Effector memory CD8-positive, alpha-beta T cell (primary cell): ENCODE results near the gene FSD1.

Experiments
- ATAC-seq: fragments of 150-1000 bp; cut with Tn5 transposase; replicated peaks from 2 replicates; pipeline ENCODE4 v1.10.0; 2021; ENCODE audit warnings: mild to moderate bottlenecking, moderate library complexity
- DNase-seq, 3 experiments: peaks; one replicate each; pipeline ENCODE4 v3.0.0; 2021
- H3K27ac Mint-ChIP-seq, 2 donors: one replicate each; pipeline ENCODE4 v1.8.0; 2022; ENCODE audit warnings: mild to moderate bottlenecking in 2 of 2, mixed read lengths in 2 of 2, moderate library complexity in 2 of 2
- H3K27me3 Mint-ChIP-seq, 2 donors: one replicate each; pipeline ENCODE4 v1.8.0; 2022; ENCODE audit warnings: mixed read lengths in 2 of 2
- H3K36me3 Mint-ChIP-seq: one replicate; pipeline ENCODE4 v1.8.0; 2022; ENCODE audit warnings: mild to moderate bottlenecking, moderate library complexity, mixed read lengths; ENCODE audit not compliant: insufficient read depth
- H3K4me1 Mint-ChIP-seq, 2 donors: one replicate each; pipeline ENCODE4 v1.8.0; 2022; ENCODE audit warnings: low read depth in 2 of 2, mixed read lengths in 2 of 2
- H3K4me3 Mint-ChIP-seq, 2 donors: one replicate each; pipeline ENCODE4 v1.8.0; 2022; ENCODE audit warnings: mild to moderate bottlenecking in 2 of 2, mixed read lengths in 2 of 2, moderate library complexity in 2 of 2
- H3K9me3 Mint-ChIP-seq, 2 donors: one replicate each; pipeline ENCODE4 v1.8.0; 2022; ENCODE audit warnings: mixed read lengths in 2 of 2

The FSD1 gene

DNA sequence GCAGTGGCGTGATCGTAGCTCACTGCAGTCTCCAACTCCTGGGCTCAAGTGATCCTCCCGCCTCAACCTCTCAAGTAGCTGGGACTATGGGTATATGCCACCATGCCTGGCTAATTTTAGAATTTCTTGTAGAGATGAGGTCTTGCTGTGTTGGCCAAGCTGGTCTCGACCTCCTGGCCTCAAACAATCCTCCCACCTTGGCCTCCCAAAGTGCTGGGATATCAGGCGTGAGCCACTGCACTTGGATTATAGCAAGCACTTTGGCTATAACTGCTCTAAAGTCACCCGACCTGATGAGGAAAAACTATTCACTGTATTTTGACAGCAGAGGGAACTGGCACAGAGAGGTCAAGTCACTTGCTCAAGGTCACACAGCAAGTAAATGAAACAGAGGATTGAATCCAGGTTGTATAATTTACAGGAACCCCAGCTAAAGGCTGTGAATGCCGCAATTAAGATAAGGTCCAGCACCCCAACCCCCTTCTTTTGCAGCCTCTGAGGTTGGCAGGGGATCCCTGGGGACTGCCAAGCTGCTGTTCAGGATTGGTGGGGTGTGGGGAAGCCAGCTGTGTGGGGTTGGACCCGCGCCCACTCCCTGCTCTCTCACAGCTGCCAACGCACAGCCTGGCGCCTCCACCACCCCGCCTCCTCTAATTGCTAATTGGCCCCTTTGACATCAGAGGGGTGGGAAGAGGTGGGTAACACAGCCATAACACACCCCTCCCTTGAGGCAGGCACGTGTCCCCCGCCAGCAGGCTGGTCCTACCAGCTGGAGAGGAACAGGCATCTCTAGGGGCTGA lies 8.2 kb upstream of the FSD1 start:
- Mint-ChIP-seq H3K4me1 (peaks cover 0 to 10% of the 10 kb centered on the region in 2 donors), H3K27me3 (no peaks in the 10 kb centered on the region), H3K27ac (peak overlapping the region in 1 of 2 donors; percentile 51), H3K36me3 (peaks cover 9% of the 10 kb centered on the region), H3K4me3 (no peak overlapping the region), H3K9me3 (no peaks in the 10 kb centered on the region)
- DNase-seq (no peak), ATAC-seq (no peak)

DNA sequence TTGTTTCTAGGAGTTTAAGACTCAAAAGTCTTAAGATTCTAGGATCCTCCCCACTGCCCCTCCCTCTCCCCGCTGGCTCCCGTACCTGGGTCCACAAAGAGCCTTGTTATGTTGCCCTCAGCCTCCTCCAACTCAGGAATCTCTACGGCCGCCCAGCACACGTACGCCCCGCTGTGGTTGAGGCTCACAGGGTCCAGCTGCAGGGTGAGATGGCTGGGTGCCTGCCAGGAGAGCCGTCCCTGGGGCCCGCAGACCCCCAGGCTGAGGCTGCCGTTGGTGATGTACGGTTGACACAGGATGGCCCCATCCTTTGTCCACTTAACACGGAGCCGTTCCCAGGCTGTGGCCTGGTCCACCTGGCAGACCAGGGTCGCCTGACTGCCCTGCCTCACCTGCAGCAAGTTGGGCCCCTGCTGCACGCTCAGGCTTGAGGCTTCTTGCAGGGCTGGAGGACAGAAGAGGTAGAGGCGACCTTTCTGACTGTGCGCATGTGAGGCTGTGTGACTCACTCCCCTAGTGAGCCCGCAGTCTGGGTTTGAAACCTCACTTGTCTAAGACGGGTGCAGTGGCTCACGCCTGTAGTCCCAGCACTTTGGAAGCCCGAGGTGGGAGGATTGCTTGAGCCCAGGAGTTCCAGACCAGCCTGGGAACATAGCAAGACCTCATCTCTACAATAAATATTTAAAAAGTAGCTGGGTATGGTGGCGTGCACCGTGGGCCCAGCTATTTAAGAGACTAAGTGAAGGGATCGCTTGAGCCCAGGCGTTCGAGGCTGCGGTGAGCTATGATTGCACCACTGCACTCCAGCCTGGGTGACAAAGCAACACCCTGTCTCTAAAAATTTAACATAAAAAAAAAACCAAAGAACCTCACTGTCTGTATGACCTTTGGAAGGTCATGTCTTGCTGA lies 6.2 kb upstream of the FSD1 start:
- H3K9me3 Mint-ChIP-seq: no peaks in the 10 kb centered on the region
- H3K27ac Mint-ChIP-seq: peak overlapping the region in 1 of 2 donors; percentile 86
- H3K4me3 Mint-ChIP-seq: peak overlapping the region in 1 of 2 donors; percentile 38
- ATAC-seq (peak; percentile 56), DNase-seq (no peak)
- no peaks in the 10 kb centered on the region for H3K36me3 Mint-ChIP-seq
- peaks cover 0 to 8% of the 10 kb centered on the region in 2 donors for H3K27me3 Mint-ChIP-seq
- H3K4me1 Mint-ChIP-seq: peaks cover 3 to 22% of the 10 kb centered on the region in 2 donors

DNA sequence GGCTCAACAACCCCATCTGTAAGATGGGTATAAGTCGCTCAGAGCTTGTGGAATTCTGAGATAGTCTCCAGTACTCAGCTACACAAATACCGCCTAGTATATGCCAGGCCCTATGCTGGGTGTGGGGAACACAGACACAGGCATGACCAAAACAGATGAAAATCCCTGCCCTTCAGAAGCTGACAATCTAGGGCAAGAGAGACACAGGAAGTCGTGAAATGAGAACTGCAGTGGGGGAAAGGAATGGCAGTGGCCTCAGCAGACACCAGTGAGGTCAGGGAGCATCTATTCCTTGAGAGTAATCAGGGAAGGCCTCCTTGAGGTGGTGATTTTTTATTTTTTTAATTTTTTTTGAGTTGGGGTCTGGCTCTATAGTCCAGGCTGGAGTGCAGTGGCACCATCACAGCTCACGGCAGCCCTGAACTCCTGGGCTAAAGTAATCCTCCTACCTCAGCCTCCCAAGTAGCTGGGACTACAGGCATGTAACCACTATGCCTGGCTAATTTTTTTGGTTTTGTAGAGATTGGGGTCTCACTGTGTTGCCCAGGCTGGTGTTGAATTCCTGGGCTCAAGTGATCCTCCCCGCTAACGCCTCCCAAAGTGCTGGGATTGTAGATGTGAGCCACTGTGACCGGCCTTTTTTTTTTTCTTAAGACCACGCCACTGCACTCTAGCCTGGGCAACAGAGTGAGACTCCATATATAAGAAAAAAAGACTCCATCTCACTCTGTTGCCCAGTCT lies 5.4 kb upstream of the FSD1 start:
- H3K36me3 Mint-ChIP-seq: peaks cover 3% of the 10 kb centered on the region
- peaks cover 0 to 12% of the 10 kb centered on the region in 2 donors for H3K27me3 Mint-ChIP-seq
- peak overlapping the region in 1 of 2 donors; percentile 86 for H3K27ac Mint-ChIP-seq
- DNase-seq (no peak), ATAC-seq (peak; percentile 25)
- peaks cover 7 to 26% of the 10 kb centered on the region in 2 donors for H3K4me1 Mint-ChIP-seq
- peak overlapping the region in 1 of 2 donors; percentile 38 for H3K4me3 Mint-ChIP-seq
- H3K9me3 Mint-ChIP-seq: no peaks in the 10 kb centered on the region

DNA sequence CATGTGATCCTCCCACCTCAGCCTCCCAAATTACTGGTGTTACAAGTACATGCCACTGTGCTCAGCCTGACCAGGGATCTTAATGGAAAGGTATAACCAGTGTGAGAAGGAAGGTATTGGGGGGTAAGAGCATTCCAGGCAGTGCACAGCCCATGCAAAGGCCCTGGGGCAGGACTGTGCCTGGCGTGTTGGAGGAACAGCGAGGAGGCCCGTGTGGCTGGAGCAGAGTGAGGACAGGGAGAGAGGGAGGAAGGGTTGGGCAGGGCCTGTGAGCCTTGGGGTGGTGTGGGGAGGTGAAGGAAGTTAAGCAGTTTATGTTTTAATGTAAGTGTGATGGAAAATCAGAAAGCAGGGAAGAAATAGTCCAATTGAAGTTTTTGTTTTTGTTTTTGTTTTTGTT lies 3.8 kb upstream of the FSD1 start:
- H3K4me3 Mint-ChIP-seq: peak overlapping the region in 1 of 2 donors; percentile 80
- peak overlapping the region in 1 of 2 donors; percentile 86 for H3K27ac Mint-ChIP-seq

GRCh38 chr19:4301590-4302242 lies 2.7 kb upstream of the FSD1 start:
- Mint-ChIP-seq H3K4me1 (peaks cover 11 to 32% of the 10 kb centered on the region in 2 donors), H3K27me3 (peaks cover 0 to 21% of the 10 kb centered on the region in 2 donors), H3K36me3 (peaks cover 7% of the 10 kb centered on the region), H3K4me3 (peak overlapping the region; percentile 73 to 80), H3K27ac (peak overlapping the region in 1 of 2 donors; percentile 86), H3K9me3 (no peaks in the 10 kb centered on the region)
- peak; percentile 25 for ATAC-seq
- DNase-seq: no peak

More for the DNA sequence above, 3.8 kb upstream of the FSD1 start:
- DNase-seq: no peak
- ATAC-seq: no peak
- no peaks in the 10 kb centered on the region for H3K9me3 Mint-ChIP-seq
- peaks cover 7% of the 10 kb centered on the region for H3K36me3 Mint-ChIP-seq
- peaks cover 0 to 16% of the 10 kb centered on the region in 2 donors for H3K27me3 Mint-ChIP-seq
- peaks cover 11 to 34% of the 10 kb centered on the region in 2 donors for H3K4me1 Mint-ChIP-seq

- Mint-ChIP-seq H3K4me3 (peak within 1 kb of the TSS; percentile 73 to 80), H3K4me1 (peaks cover 11 to 32% of the 10 kb centered on the region in 2 donors), H3K36me3 (peaks cover 7% of the 10 kb centered on the region), H3K9me3 (no peaks in the 10 kb centered on the region), H3K27ac (peak within 1 kb of the TSS in 1 of 2 donors; percentile 86), H3K27me3 (peaks cover 0 to 23% of the 10 kb centered on the region in 2 donors)
- peak; percentile 5 for ATAC-seq
- peak in 1 of 3 experiments; percentile 7 for DNase-seq
Observed at GRCh38 chr19:4302243-4302640, 2.2 kb upstream of the FSD1 start, which contains the start of gene TMIGD2. Gene TMIGD2 (minus strand): TSS chr19:4302389. CDS start chr19:4302385, 4 bp downstream.

DNA sequence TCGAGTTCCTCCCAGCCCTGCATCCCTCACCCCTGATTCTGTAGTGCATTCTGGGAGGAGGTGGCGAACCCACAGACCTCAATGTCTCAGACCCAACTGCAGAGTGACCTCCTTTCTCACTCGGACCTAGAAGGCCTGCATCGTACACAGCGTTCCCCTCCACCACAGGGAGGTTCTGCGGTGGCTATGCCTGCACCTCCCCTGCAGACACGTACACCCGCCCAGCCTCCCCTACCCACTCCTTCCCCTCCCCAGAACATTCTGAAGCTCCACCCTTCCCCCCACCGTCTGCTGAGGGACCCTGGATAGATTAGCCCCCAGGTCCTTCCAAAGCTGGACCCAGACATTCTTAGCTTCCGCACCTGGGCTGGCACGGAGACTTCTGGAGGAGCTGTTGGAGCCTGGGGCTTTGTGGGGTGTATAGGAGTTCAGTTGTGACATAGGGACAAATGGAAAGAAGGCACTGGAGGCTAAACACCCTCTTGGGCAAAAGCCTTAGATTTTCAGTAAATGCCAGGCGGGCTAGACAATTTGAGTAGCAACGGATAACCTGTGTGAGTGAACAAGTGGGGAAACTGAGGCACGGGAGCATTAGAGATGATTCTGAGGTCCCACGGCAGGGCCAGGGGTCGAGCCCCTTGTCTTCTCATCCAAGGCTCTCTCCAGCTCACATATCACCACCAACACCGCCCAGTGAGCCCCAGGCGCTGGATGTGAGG lies 420 bp upstream of the FSD1 start:
- Mint-ChIP-seq H3K27me3 (peaks cover 0 to 23% of the 10 kb centered on the region in 2 donors), H3K27ac (peak overlapping the region in 1 of 2 donors; percentile 66), H3K4me3 (peak overlapping the region; percentile 57 to 80), H3K36me3 (peaks cover 7% of the 10 kb centered on the region), H3K9me3 (no peaks in the 10 kb centered on the region), H3K4me1 (peaks cover 11 to 29% of the 10 kb centered on the region in 2 donors)
- ATAC-seq: peak; percentile 75
- peak in 1 of 3 experiments; percentile 15 for DNase-seq

DNA sequence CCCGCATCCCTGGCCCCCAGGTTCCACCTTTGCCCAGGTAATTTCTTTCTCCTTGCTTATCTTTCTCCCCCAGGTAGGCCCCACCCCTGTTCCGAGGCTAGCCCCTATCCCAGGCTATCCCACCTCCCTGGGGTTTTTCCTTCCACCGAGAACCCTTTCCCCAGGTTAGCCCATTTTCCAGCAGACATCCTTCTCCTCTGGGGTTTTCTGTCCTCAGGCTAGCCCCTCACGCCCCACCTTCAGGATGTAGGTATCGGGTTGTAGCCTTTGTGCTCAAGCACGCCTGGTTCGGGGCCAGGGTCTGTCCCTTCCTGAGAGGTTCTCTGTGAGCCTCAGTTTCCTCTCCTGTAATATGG lies 837 bp downstream of the FSD1 start:
- peak overlapping the region; percentile 62 to 75 for H3K4me3 Mint-ChIP-seq
- no peak for DNase-seq
- ATAC-seq: no peak
- no peak overlapping the region for H3K27ac Mint-ChIP-seq
- peaks cover 11 to 27% of the 10 kb centered on the region in 2 donors for H3K4me1 Mint-ChIP-seq
- H3K27me3 Mint-ChIP-seq: peaks cover 0 to 23% of the 10 kb centered on the region in 2 donors
- peaks cover 7% of the 10 kb centered on the region for H3K36me3 Mint-ChIP-seq
- H3K9me3 Mint-ChIP-seq: no peaks in the 10 kb centered on the region

GRCh38 chr19:4305659-4306058 lies 1.3 kb downstream of the FSD1 start:
- peak overlapping the region; percentile 62 to 75 for H3K4me3 Mint-ChIP-seq
- H3K27me3 Mint-ChIP-seq: peaks cover 0 to 23% of the 10 kb centered on the region in 2 donors
- H3K4me1 Mint-ChIP-seq: peaks cover 11 to 24% of the 10 kb centered on the region in 2 donors
- ATAC-seq: no peak
- H3K9me3 Mint-ChIP-seq: no peaks in the 10 kb centered on the region
- no peak overlapping the region for H3K27ac Mint-ChIP-seq
- peaks cover 7% of the 10 kb centered on the region for H3K36me3 Mint-ChIP-seq
- no peak for DNase-seq

DNA sequence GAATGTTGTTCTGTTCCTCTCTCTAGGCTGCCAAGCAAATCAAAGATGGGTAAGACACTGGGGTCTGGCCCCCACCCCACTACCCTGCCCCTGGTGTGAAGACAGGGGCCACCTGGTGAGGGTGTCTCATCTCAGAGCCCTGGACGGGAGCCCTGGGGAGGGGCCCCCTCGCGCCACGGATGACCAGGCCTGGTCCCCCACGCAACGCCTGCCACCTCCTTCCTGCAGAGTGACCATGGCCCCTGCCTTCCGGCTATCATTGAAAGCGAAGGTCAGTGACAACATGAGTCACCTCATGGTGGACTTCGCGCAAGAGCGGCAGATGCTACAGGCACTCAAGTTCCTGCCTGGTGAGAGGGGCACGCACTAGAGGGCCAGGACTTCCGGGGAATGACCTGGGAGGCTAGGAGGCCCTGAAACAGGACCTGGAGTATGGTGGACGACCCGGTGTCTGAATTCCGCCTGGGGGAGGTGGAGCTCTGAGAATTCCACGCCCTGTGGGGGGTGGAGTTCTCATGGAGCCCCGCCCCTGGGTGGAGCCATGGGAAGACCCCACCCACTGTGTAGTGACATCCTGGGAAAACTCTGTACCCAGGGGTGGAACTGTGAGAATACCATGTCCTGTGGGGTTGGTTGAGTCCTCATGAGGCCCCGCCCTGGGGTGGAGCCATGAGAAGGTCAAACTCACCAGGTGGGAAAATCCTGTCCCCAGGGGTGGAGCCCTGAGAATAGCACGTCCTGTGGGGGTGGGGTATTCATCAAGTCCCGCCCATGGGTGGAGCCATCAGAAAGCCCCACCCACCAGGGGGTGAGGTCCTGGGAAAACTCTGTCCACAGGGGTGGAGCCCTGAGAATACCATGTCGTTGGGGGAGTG lies 6.1 kb downstream of the FSD1 start:
- H3K9me3 Mint-ChIP-seq: no peaks in the 10 kb centered on the region
- no peak overlapping the region for H3K4me3 Mint-ChIP-seq
- peaks cover 0 to 7% of the 10 kb centered on the region in 2 donors for H3K27me3 Mint-ChIP-seq
- no peak for ATAC-seq
- no peak overlapping the region for H3K27ac Mint-ChIP-seq
- peaks cover 3% of the 10 kb centered on the region for H3K36me3 Mint-ChIP-seq
- H3K4me1 Mint-ChIP-seq: peaks cover 0 to under 1% of the 10 kb centered on the region in 2 donors
- no peak for DNase-seq

DNA sequence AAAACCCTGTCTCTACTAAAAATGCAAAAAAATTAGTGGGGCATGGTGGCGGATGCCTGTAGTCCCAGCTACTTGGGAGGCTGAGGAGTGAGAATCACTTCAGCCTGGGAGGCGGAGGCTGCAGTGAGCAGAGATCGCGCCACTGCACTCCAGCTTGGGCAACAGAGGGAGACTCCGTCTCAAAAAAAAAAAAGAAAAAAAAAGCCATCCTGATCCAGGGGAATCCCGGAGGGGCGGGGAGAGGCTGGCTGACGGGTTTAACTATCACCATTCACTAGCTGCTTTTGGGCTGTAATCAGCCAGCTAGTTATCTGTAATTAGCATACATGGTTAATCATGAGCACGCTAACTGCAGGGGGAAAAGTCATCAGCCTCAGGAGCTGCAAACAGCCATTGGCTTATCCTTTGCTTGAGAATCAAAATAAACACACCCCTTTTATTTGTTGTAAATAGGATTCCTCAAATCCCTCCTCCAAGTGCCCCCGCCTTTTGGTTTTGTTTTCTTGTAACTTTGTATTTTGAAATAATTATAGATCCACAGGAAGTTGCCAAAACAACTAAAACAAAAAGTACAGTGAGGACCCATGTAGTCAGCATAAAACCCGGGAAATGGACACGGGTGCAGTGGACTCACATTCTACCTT lies 9.6 kb downstream of the FSD1 start:
- no peak for ATAC-seq
- Mint-ChIP-seq H3K9me3 (peaks cover 0 to 2% of the 10 kb centered on the region in 2 donors), H3K27me3 (no peaks in the 10 kb centered on the region), H3K36me3 (peaks cover 7% of the 10 kb centered on the region), H3K4me1 (peaks cover 0 to under 1% of the 10 kb centered on the region in 2 donors), H3K4me3 (no peak overlapping the region), H3K27ac (no peak overlapping the region)
- no peak for DNase-seq
